HG03095 (cell line): ENCODE measurements around the gene SLC35C1.

Experiments used
- ATAC-seq: cut with Tn5 transposase; IDR thresholded peaks from one replicate; pipeline ENCODE4 v1.9.1; 2021; ENCODE audit warnings: moderate library complexity; ENCODE audit not compliant: unreplicated experiment

SLC35C1 gene

GRCh38 chr11:45843158-45843924 is 38.4 kb downstream of the SLC35C1 start:
- no peak for ATAC-seq

- ATAC-seq: no peak
These were observed 40.1 kb downstream of the SLC35C1 start for GRCh38 chr11:45844822-45845578.

DNA sequence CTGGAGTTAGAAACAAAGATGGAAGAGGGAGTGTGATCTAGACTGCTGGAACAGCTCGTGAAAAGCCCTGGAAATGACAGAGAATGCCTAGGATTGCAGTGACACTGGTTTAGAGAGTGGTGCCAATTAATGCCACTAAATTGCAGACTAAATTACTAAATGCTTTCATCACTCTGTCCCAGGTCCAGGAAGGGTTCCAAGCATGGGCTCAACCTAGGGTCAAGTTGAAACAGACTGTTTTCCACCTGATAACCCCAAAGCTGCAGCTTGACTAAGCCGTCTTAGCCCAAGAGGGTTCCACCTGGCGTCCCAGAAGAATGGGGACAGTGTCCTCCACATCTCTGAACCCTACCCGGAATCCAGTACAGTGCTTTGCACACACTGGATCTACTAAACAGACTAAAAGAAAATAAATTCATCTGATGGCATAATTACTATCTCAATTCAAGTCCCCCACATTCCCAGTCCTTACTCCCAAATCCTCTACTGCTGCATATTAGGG is 41.3 kb downstream of the SLC35C1 start:
- ATAC-seq: no peak

- peak; percentile 89 for ATAC-seq
These were observed 42.3 kb downstream of the SLC35C1 start, which contains the start of gene CRY2 for GRCh38 chr11:45846974-45847910. Gene CRY2, plus strand, starts transcription at chr11:45847475. Its CDS starts 16 bp downstream, at chr11:45847491.

DNA sequence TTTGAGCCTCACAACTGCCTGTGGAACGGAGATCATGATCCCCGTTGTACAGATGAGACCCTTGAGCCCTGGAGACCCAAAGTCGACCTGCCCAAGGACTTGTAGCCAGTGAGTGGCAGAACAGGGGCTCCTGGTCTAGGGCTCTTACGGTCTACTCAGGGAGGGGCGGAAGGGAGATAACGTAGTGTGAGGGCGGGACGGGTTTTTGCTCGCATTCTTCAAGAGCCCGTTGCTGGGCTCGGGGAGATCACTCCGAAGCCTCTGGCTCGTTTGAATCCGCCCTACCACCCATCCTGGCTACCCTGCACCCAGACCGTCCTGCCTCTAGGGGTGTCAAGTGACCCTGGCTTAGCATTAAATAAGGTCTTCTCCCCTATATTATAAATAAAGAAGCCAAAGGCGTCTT is 43.0 kb downstream of the SLC35C1 start:
- peak; percentile 9 for ATAC-seq

GRCh38 chr11:45848654-45849081 is 43.7 kb downstream of the SLC35C1 start:
- no peak for ATAC-seq

DNA sequence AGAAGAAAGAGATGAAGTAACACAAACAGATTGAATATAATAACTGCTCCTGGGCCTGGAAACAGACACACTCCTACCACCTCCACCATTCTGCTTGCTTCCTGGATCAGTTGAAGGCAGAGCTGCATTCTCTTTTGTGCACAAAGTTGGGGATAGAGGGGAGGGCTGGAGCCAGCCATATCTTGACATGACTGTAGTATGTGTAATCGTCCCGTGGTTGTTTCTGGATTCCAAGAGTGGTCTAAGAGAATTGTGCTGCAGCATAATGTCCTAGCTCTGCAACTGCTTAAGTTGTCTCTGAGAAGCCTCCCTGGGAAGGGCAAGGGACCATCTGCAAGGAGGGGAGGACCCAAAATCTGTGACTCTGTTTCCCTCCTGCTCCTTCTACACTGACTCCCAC is 45.5 kb downstream of the SLC35C1 start:
- no peak for ATAC-seq

GRCh38 chr11:45851228-45851627 is 46.3 kb downstream of the SLC35C1 start:
- no peak for ATAC-seq

- peak; percentile 6 for ATAC-seq
These were observed 47.2 kb downstream of the SLC35C1 start for GRCh38 chr11:45852018-45852711.

- peak; percentile 61 for ATAC-seq
These were observed 47.8 kb downstream of the SLC35C1 start for GRCh38 chr11:45852712-45853101.

- no peak for ATAC-seq
These were observed 48.6 kb downstream of the SLC35C1 start for GRCh38 chr11:45853332-45854219.

DNA sequence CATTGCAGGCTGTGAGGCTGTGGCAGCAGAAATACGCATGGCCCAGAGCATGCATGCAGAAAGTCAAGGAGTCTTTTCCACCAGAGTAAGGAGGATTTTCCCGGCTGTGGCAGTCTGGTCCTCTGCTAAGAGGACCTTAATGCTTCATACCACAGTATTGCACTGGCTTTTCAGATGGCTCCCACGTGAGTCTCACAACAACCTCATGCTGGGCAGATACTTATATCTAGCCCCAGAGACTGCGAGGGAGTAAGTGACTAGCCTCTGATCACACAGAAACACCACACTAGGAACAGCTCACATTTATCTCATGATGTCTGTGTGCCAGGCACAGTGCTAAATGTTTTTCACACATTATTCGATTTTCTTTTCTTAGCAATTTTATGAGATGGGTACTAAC is 50.4 kb downstream of the SLC35C1 start:
- ATAC-seq: no peak

GRCh38 chr11:45856044-45856468 is 51.1 kb downstream of the SLC35C1 start:
- no peak for ATAC-seq

GRCh38 chr11:45857961-45858474 is 53.1 kb downstream of the SLC35C1 start:
- no peak for ATAC-seq

DNA sequence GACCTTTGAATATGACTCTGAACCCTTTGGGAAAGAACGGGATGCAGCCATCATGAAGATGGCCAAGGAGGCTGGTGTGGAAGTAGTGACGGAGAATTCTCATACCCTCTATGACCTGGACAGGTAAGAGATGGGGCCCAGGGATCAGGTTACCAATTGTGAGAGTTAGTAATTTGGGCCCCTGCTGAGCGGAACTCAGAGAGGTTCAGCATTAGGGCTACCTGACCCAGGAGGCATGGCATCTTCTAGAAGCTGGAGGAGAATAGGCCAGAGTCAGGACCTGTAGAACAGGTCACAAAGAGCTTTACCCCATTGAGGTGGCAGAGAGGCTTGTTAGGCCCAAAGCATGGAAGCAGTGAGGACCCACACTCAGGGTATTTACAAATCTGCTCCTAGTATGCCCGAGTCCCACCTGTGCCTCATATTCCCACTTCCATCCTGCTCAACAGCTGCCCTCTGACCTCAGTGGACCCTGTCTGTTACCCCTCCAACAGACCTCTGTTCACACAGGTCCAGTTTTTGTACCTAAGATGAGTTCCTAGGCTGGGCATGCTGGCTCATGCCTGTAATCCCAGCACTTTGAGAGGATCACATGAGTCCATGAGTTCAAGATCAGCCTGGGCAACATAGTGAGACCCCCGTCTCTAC is 53.9 kb downstream of the SLC35C1 start:
- ATAC-seq: no peak

- no peak for ATAC-seq
These were observed 54.8 kb downstream of the SLC35C1 start for GRCh38 chr11:45859661-45860140.

DNA sequence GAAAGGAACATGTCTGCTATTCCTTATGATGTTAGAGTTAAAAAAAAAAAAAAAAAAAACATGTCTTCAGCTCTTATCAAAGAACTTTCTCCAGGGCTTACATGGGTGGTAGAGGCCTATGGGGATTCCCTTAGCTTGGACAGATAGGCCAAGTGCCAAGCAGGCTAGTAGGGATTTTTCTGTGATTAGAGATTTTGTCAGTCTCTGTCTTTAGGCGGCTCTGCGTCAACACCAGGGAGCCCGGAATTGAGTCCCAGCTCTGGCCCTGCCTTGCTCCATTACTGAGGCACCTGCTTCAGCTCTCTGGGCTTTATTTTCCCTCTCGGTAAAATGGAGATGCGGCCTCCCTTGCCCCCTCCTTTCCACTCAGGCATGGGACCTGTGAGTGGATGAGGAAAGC is 55.4 kb downstream of the SLC35C1 start:
- ATAC-seq: no peak

- ATAC-seq: no peak
These were observed 56.0 kb downstream of the SLC35C1 start for GRCh38 chr11:45860764-45861510.
